RWPE2 (cell line): ENCODE measurements around the gene RORC.

Source experiments
- ATAC-seq: fragments of 200-7000 bp; cut with Tn5 transposase; 3 replicates; pipeline ENCODE4 v1.9.1; 2021; ENCODE audit warnings: low read depth
- DNase-seq: peaks from one replicate; pipeline ENCODE4 v3.0.0-alpha.2; 2020; ENCODE audit warnings: low spot score
- H3K27ac ChIP-seq: fragments of 450-650 bp; 2 replicates; pipeline ENCODE4 v1.5.1; 2017; ENCODE audit warnings: mild to moderate bottlenecking; ENCODE audit not compliant: poor library complexity, severe bottlenecking
- H3K27me3 ChIP-seq: fragments of 250-450 bp; sonication (Bioruptor Pico); 2 replicates; pipeline ENCODE4 v1.5.1; 2021; ENCODE audit warnings: mild to moderate bottlenecking, moderate library complexity; ENCODE audit not compliant: insufficient read depth, poor library complexity, severe bottlenecking
- H3K36me3 ChIP-seq: fragments of 250-450 bp; sonication (Bioruptor Pico); 2 replicates; pipeline ENCODE4 v1.5.1; 2020; ENCODE audit warnings: low read depth, mild to moderate bottlenecking, moderate library complexity
- H3K4me1 ChIP-seq: fragments of 250-450 bp; sonication (Bioruptor Pico); 2 replicates; pipeline ENCODE4 v1.5.1; 2021; ENCODE audit warnings: mild to moderate bottlenecking, moderate library complexity; ENCODE audit not compliant: insufficient read depth, poor library complexity, severe bottlenecking
- H3K4me3 ChIP-seq: fragments of 250-450 bp; sonication (Bioruptor Pico); 2 replicates; pipeline ENCODE4 v1.5.1; 2021; ENCODE audit warnings: mild to moderate bottlenecking, moderate library complexity; ENCODE audit not compliant: severe bottlenecking
- H3K9me3 ChIP-seq: fragments of 250-450 bp; sonication (Bioruptor Pico); 2 replicates; pipeline ENCODE4 v1.5.1; 2021; ENCODE audit warnings: mild to moderate bottlenecking, moderate library complexity; ENCODE audit not compliant: severe bottlenecking
- TF ChIP-seq, protein P1 (sequence below): fragments of 450-650 bp; IDR thresholded peaks from one replicate; pipeline ENCODE4 v1.5.1; 2017; ENCODE audit warnings: mild to moderate bottlenecking, moderate library complexity; ENCODE audit not compliant: poor library complexity, severe bottlenecking

RORC gene

DNA sequence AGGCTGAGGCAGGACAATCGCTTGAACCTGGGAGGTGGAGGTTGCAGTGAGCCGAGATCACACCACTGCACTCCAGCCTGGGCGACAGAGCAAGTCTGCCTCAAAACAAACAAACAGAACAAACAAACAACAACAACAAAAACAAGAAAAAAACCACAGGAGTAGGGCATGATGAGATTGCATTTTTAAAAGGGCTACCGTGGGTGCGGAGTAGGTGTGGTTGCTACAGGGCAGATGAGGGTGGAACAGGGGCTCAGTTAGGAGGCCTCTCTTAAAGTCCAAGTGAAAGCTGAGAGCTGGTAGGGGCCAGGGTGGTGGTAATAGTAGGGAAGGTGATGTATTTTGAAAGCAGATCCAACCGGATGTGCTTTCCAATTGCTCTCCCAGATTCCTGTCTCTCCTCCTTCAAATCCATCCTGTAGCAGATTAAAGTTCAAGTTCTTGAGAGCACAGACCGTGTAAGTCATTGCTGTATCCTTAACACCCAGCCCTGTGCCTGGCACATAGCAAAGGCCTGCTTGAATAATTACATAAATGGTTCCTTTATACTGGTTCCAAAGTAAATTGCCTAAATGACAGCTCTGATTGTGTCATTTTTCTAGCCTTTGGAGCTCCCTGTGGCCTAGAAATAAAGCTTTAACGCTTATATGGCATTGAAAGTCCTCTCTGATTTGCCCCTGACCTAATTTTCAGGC lies 22.2 kb downstream of the RORC start:
- no peaks in the 10 kb centered on the region for H3K9me3 ChIP-seq
- TF ChIP-seq, protein P1, sequence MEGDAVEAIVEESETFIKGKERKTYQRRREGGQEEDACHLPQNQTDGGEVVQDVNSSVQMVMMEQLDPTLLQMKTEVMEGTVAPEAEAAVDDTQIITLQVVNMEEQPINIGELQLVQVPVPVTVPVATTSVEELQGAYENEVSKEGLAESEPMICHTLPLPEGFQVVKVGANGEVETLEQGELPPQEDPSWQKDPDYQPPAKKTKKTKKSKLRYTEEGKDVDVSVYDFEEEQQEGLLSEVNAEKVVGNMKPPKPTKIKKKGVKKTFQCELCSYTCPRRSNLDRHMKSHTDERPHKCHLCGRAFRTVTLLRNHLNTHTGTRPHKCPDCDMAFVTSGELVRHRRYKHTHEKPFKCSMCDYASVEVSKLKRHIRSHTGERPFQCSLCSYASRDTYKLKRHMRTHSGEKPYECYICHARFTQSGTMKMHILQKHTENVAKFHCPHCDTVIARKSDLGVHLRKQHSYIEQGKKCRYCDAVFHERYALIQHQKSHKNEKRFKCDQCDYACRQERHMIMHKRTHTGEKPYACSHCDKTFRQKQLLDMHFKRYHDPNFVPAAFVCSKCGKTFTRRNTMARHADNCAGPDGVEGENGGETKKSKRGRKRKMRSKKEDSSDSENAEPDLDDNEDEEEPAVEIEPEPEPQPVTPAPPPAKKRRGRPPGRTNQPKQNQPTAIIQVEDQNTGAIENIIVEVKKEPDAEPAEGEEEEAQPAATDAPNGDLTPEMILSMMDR = no peak
- DNase-seq = no peak
- H3K36me3 ChIP-seq = no peaks in the 10 kb centered on the region
- no peak overlapping the region for H3K4me3 ChIP-seq
- H3K27ac ChIP-seq = no peak overlapping the region
- H3K4me1 ChIP-seq = no peaks in the 10 kb centered on the region
- H3K27me3 ChIP-seq = no peaks in the 10 kb centered on the region
- ATAC-seq = no peak

DNA sequence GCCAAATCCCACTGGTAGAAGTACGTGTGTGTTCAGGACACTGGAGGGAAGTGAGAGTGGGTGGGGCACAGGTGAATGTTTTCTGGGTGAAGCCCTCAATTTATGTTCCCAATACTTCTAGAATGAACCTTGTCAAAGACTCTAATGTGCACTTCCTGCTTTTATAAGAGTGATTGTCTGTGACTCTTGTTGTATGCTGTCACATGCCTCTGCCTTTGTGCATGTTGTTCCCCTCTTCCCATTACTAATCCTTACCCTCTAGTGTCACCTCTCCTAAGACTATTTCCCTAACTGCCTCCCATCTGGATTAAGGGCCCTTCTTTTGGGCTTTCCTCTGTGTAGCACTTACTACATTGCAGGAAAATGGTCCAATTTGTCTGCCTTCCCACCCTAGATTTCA lies 23.8 kb downstream of the RORC start:
- TF ChIP-seq, protein P1 = no peak
- no peaks in the 10 kb centered on the region for H3K4me1 ChIP-seq
- H3K36me3 ChIP-seq = no peaks in the 10 kb centered on the region
- no peak for ATAC-seq
- no peak overlapping the region for H3K27ac ChIP-seq
- H3K9me3 ChIP-seq = no peaks in the 10 kb centered on the region
- H3K4me3 ChIP-seq = no peak overlapping the region
- no peaks in the 10 kb centered on the region for H3K27me3 ChIP-seq
- no peak for DNase-seq

DNA sequence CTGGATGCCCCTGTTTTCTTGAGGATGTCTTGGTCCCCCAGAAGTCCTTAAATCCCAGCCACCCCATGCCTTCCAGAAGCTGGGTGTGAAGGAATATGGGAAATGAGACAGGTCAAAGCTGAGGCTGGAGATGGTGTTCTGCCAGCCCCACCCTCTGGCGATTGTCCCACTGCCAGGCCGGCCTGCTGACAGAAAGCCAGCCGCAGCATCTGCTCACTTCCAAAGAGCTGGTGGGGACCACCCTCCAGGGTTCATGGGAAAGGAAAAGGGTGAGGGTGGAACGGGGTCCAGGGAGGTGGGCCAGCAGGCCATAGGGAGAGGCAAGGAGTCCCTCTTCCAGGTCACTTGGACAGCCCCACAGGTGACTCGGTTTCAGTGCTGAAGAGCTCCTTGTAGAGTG lies 24.5 kb downstream of the RORC start:
- Histone ChIP-seq H3K9me3 (no peaks in the 10 kb centered on the region), H3K27me3 (no peaks in the 10 kb centered on the region), H3K36me3 (no peaks in the 10 kb centered on the region), H3K4me3 (no peak overlapping the region), H3K4me1 (no peaks in the 10 kb centered on the region), H3K27ac (no peak overlapping the region)
- DNase-seq (no peak), ATAC-seq (no peak)
- TF ChIP-seq, protein P1 = no peak

DNA sequence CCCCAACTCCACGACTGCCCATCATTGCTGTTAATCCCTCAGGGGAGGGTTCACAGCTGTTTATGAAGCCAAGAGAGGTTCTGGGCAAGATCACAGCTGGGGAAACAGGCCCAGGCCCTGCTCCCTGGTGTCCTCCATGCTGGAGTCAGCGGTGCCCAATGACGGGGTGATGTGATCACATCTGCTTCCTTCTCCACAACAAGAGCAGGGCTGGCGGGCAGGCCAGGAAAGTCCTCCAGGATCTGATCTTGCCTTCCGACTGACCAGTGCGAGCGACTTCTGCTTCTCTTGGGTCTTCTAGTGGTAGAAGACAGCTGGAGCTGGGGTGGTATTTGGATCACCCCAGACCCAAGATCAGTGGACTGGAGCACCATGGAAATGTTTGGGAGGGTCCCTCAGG lies 25.4 kb downstream of the RORC start:
- Histone ChIP-seq H3K27ac (no peak overlapping the region), H3K27me3 (no peaks in the 10 kb centered on the region)

More for the DNA sequence above, 25.4 kb downstream of the RORC start:
- Histone ChIP-seq H3K9me3 (no peaks in the 10 kb centered on the region), H3K4me1 (no peaks in the 10 kb centered on the region), H3K36me3 (no peaks in the 10 kb centered on the region), H3K4me3 (no peak overlapping the region)
- ATAC-seq (no peak), DNase-seq (no peak)
- TF ChIP-seq, protein P1 = no peak
